K562 (cell line): ENCODE results near the gene TP53I13. TPM values are rescaled to one million over a fixed set of nuclear protein-coding genes. Genes with fewer than 3 reads are reported as not detected.

ENCODE experiments used
- CTBP1 ChIP-seq: fragments of 450-650 bp; IDR thresholded peaks from 2 replicates; pipeline ENCODE4 v1.6.1; 2016; ENCODE audit warnings: borderline replicate concordance
- EGR1 ChIP-seq: fragments of 450-650 bp; conservative IDR thresholded peaks from 2 replicates; pipeline ENCODE4 v1.6.1; 2017; ENCODE audit warnings: mild to moderate bottlenecking
- GABPA ChIP-seq: fragments of 200-800 bp; sonication (Bioruptor generic); conservative IDR thresholded peaks from 2 replicates; pipeline ENCODE4 v1.6.1; 2016; ENCODE audit warnings: low read depth, missing genetic modification characterization, missing compliant biosample characterization
- GMEB1 ChIP-seq: fragments of 250-450 bp; sonication (Bioruptor Pico); IDR thresholded peaks from 2 replicates; pipeline ENCODE4 v1.4.0; 2020; ENCODE audit warnings: mild to moderate bottlenecking
- HINFP ChIP-seq: fragments of 450-650 bp; conservative IDR thresholded peaks from 2 replicates; pipeline ENCODE4 v1.6.1; 2016; ENCODE audit warnings: missing genetic modification characterization, low read depth, mild to moderate bottlenecking, control low read depth, missing compliant biosample characterization
- ID3 ChIP-seq, 2 experiments: fragments of 250-450 bp in 1 of 2; fragments of 450-650 bp in 1 of 2; sonication (Bioruptor Pico) in 1 of 2; IDR thresholded peaks; 2 replicates each; pipeline versions ENCODE4 v1.6.1 to v1.8.0; 2016 to 2021; ENCODE audit warnings: mild to moderate bottlenecking in 2 of 2, moderate library complexity in 2 of 2, missing compliant biosample characterization in 1 of 2, missing genetic modification characterization in 1 of 2
- KAT2B ChIP-seq: IDR thresholded peaks from one replicate; pipeline ENCODE4 v1.6.1; 2012; ENCODE audit warnings: low read depth, mild to moderate bottlenecking, control low read depth, inconsistent platforms, low read length, moderate library complexity
- MAX ChIP-seq: sonication (generic); formaldehyde crosslinking; IDR thresholded peaks from 2 replicates; pipeline ENCODE4 v1.9.0; 2022; ENCODE audit warnings: mild to moderate bottlenecking, missing genetic modification reagents
- MCM5 ChIP-seq: fragments of 450-650 bp; IDR thresholded peaks from 2 replicates; pipeline ENCODE4 v1.6.1; 2016; ENCODE audit warnings: low read depth
- MTA2 ChIP-seq: fragments of 450-650 bp; IDR thresholded peaks from 2 replicates; pipeline ENCODE4 v1.6.1; 2016; ENCODE audit warnings: low read depth
- NR2C1 ChIP-seq, 2 experiments: fragments of 450-650 bp; IDR thresholded peaks; 2 replicates each; pipeline ENCODE4 v1.6.1; 2017; ENCODE audit warnings: mild to moderate bottlenecking in 2 of 2, antibody characterized with exemption in 1 of 2, inconsistent platforms in 1 of 2, missing compliant biosample characterization in 1 of 2, missing genetic modification characterization in 1 of 2
- NR3C1 ChIP-seq: sonication (generic); formaldehyde crosslinking; IDR thresholded peaks from 2 replicates; pipeline ENCODE4 v1.8.1; 2022; ENCODE audit warnings: missing genetic modification reagents
- NRF1 ChIP-seq, 2 experiments: fragments of 450-650 bp; IDR thresholded peaks in 1 of 2; conservative IDR thresholded peaks in 1 of 2; 2 replicates each; pipeline ENCODE4 v1.6.1; 2014; ENCODE audit warnings: mild to moderate bottlenecking in 2 of 2
- PCBP1 ChIP-seq: fragments of 200-400 bp; formaldehyde crosslinking; IDR thresholded peaks from 2 replicates; pipeline ENCODE4 v1.6.1; 2018; ENCODE audit warnings: mild to moderate bottlenecking, low read depth, low read length; ENCODE audit not compliant: poor library complexity, severe bottlenecking
- PCBP2 ChIP-seq: fragments of 200-400 bp; formaldehyde crosslinking; IDR thresholded peaks from 2 replicates; pipeline ENCODE4 v1.6.1; 2018; ENCODE audit warnings: low read length, low read depth, mild to moderate bottlenecking, moderate library complexity; ENCODE audit not compliant: poor library complexity, severe bottlenecking
- SIN3A ChIP-seq, 2 experiments: fragments of 150-350 bp in 1 of 2; IDR thresholded peaks; 2 replicates each; pipeline ENCODE4 v1.6.1; 2011 to 2016; ENCODE audit warnings: borderline replicate concordance in 2 of 2, low read depth in 2 of 2, low read length in 2 of 2, mild to moderate bottlenecking in 2 of 2, moderate library complexity in 2 of 2; ENCODE audit not compliant: control insufficient read depth in 1 of 2
- SREBF2 ChIP-seq: sonication (generic); formaldehyde crosslinking; IDR thresholded peaks from 2 replicates; pipeline ENCODE4 v1.4.0; 2020; ENCODE audit warnings: mild to moderate bottlenecking, missing genetic modification reagents
- TFAM ChIP-seq: fragments of 250-450 bp; sonication (Bioruptor Pico); conservative IDR thresholded peaks from 2 replicates; pipeline ENCODE4 v1.5.0; 2021; ENCODE audit warnings: mild to moderate bottlenecking, moderate library complexity
- TFE3 ChIP-seq: fragments of 450-650 bp; formaldehyde crosslinking; IDR thresholded peaks from 2 replicates; pipeline ENCODE4 v1.4.0; 2020; ENCODE audit warnings: mild to moderate bottlenecking, mixed read lengths
- TSC22D4 ChIP-seq: fragments of 450-650 bp; IDR thresholded peaks from 2 replicates; pipeline ENCODE4 v1.6.1; 2016; ENCODE audit warnings: missing genetic modification characterization, missing biosample characterization, control low read depth
- ZNF445 ChIP-seq: fragments of 250-450 bp; sonication (Bioruptor Pico); IDR thresholded peaks from 2 replicates; pipeline ENCODE4 v1.4.0; 2020; ENCODE audit warnings: low read depth, mild to moderate bottlenecking, moderate library complexity
- polyA plus RNA-seq, 8 experiments: library from polyadenylated mRNA; depleted of rRNA in 4 of 8; stranded (reverse) in 5 of 8; unstranded in 3 of 8; fragments of >200 nt; fragmentation: Nextera tagmentation in 2 of 8; fragmentation: Illumina TruSeq in 1 of 8; extraction: Ambion mirVana in 2 of 8; extraction: Trizol in 1 of 8; gene quantifications; 2 replicates each; pipeline versions ENCODE4 v1.2.1 to v1.2.3, GENCODE V29; 2011 to 2014; ENCODE audit warnings: inconsistent platforms in 1 of 8, missing spikeins in 1 of 8
- total RNA-seq, 7 experiments: library from RNA; depleted of rRNA in 6 of 7; stranded (reverse); fragments of >200 nt in 6 of 7; fragmentation: Illumina TruSeq in 2 of 7; extraction: Trizol in 2 of 7; gene quantifications; 2 replicates each; pipeline versions ENCODE4 v1.2.1 to v1.2.3, GENCODE V29; 2011 to 2021; ENCODE audit warnings: low replicate concordance in 1 of 7

The TP53I13 gene
- total and polyA plus RNA-seq, 9 of the 15 experiments (the other 6 are each of a cell fraction or from before 2014, with no cell fraction given), result 0.08 to 28.3 (median 9.1) TPM

- TF ChIP-seq TFAM (no peak), MCM5 (no peak), ZNF445 (CRISPR knock-in tag) (no peak), CTBP1 (peak; percentile 37; the same call in 1 of the 2 replicates), NR2C1 (IDR thresholded peaks at IDR 0.05) (no peak), NR2C1 (tag; IDR thresholded peaks at IDR 0.05) (no peak), GABPA (tag) (no peak), NRF1 (conservative IDR thresholded peaks at IDR 0.05 in 1 of 2, IDR thresholded peaks at IDR 0.05 in 1 of 2) (peak; percentile 73 to 75), KAT2B (no peak), SREBF2 (CRISPR knock-in tag) (no peak), HINFP (tag) (no peak), EGR1 (peak; percentile 64), PCBP2 (no peak), TSC22D4 (tag) (no peak), TFE3 (no peak), NR3C1 (CRISPR knock-in tag) (no peak), ID3 (CRISPR knock-in tag; IDR thresholded peaks at IDR 0.05) (no peak), ID3 (tag; IDR thresholded peaks at IDR 0.05) (no peak), SIN3A (IDR thresholded peaks at IDR 0.05; ENCODE audit: borderline replicate concordance in 2 of 2, control insufficient read depth in 1 of 2, low read depth in 2 of 2, low read length in 2 of 2) (peak in 1 of 2 experiments; percentile 7; a peak in 1 of 4 replicates), MTA2 (no peak), MAX (peak; percentile 15; the same call in 1 of the 2 replicates), GMEB1 (CRISPR knock-in tag) (no peak), PCBP1 (no peak)
Measured at GRCh38 chr17:29588562-29589411, 20.3 kb downstream of the TP53I13 start (continued).
